Stimulated activated naive CD8-positive, alpha-beta T cell treated with anti-CD3 and anti-CD28 coated beads, Interleukin-15, Interleukin-2, amounts not matched to agents 100 U/mL and 50 U/mL, for 24 hours (primary cell): ENCODE results near the gene PRR3.

ENCODE experiments used
- ATAC-seq: fragments of 150-1000 bp; cut with Tn5 transposase; one replicate; pipeline ENCODE4 v1.10.0; 2021
- DNase-seq: peaks from one replicate; pipeline ENCODE4 v3.0.0; 2021

The PRR3 gene

DNA sequence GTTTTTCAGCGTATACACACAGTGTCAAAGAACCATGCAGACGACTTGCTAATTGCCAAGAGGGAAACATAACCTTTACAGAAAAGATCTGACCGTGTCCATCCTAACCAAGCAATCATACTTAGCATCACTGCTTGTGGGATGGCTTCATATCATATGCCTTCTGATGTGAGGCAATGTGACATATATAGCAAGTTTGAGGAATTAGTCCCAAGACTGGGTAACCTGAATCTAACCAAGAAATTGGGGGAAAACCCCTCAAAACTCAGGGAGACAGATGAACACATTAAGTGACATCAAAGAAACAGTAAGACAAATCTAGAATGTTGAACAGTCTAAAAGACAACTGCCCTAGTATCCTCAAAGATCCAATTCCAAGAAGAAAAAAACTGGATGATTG, 19.2 kb upstream of the PRR3 start:
- DNase-seq (no peak), ATAC-seq (no peak)

DNA sequence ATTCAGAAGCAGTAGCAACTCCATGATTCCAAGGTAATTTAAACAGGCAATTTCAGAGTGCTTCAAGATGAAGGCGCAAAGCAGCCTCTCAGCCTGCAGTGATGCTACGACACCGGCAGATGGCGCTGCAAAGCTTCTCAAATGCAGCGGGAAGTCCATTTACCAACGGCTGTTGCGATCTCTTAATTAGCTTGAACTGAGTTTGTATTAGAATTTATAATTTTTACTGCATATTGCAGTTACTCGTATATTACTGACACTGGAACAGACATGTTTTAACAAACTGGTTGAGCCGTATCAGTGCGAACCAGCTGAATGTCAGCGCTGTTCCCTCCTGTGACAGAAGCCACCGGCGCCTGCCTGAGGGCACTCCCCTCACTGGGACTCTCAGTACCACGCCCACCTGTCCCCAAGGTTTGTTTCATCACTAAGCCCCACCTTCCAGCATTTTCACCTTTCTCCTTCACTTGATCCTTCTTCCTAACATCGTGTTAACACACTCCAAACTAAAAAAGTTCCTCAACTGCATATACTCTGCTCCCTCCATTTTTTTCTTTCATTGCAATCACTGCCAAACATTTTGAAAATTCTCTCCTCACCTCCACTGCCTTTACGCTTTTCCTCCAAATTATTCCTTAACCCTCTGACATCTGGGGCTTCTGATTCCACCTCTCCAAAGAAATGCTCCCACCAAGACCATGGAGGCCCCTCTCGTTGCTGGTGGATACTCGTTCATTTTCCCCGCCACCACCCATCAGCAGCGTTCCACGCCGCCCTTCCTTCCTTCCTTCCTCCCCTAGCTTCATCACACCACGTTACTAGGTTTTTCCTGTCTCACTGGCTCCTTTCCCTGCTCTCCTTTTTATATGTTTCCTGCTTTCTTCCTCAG, 15.3 kb upstream of the PRR3 start:
- DNase-seq: peak; percentile 83
- ATAC-seq: peak; percentile 78

DNA sequence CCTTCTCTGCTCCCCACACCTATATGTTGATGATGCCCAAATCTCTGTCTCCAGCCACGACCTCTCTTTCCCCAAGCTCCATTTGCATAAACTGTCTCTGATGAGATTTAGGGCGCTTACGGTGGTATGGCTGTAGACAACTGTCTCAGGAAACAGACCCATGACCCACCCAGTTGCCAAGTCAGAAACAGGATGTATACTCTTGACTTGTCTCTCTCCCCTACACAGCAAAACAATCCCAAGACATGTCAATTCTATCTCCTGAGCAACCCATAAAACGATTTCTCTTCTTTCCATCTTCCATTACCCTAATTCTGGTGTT, 14.7 kb upstream of the PRR3 start:
- no peak for DNase-seq
- ATAC-seq: no peak

DNA sequence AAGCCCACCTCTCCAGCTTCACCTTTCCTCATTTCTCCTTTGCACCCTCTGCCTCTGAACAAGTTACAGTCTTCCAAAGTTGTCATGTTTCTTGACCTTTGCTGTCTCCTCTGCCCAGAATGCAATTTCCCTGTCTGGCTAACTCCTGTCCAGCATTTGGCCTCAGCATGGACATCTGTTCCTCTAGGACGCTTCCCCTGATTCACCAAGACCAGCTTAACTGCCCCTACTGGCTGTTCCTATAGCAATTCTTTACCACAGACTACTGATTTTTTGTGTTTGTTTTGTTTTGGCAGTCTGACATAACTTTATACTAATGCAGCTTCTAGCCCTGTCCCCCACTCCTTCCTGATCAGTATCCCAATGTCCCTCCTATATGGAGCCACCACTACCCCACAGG, 14.2 kb upstream of the PRR3 start:
- ATAC-seq (no peak), DNase-seq (no peak)

DNA sequence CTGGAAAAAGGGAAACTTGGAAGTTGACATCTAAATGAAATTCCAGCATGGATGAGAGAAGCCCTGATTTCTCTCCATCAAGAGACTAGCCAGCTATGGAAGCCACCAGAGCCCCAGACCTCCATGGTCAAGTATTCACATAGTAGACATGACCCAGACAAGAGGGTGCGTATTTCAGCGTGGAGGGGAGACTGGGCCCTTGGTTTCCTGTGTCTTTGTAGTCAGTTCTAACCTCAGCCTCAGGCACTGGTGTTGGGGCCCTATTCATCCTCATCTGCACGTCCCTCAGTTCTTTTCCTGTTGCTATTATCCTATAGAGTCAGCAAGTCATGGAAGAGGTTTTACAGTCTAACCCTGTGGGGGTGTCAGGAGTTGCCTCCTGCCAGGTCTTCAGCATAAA, 13.3 kb upstream of the PRR3 start:
- DNase-seq (no peak), ATAC-seq (no peak)

DNA sequence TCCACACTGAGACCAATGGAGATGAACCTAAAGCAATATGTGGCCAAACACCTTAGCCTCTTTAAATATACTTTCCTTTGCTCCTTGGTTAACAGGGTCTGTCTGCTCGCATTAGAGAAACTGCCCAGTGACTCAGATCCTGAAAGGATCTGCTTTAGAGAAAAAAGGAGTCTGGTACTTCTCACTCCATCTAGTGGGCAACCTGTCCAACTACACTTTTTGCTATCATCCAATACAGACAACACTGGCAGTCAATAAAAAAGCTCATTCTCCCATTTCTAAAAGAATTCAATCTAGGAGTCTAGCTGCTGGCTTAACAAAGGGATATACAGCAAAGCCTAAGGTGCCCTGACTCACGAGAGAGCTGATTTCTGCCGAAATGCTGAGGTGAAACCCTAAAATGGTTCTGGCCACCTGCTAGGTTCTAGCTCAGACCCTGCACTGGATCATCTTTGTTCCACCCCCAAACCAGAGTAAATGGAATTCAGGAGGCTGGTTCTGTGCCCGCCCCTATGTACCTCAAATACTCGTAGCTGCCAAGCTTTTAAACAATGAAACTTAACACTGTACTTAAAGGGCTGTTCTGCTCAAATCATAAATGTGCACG, 12.3 kb upstream of the PRR3 start:
- ATAC-seq: peak; percentile 72
- DNase-seq: no peak

DNA sequence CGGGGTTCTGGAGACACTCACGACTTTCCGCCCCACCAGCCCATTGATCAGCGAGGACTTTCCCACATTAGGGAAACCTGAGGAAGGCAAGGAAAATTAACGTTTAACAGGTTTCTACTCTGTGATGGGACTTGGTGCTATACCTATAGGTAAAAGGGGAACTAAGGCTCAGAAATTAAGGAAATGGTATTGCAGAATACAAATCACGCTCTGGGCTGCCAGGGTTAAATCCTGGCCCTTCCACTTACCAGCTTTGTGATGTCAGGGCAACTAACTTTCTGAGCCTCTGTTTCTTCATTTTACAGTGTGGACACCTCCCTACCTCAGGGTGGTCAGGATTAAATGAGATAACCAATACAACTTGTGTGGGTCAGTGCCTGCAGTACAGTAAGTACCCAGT, 9.6 kb upstream of the PRR3 start:
- no peak for DNase-seq
- ATAC-seq: no peak

DNA sequence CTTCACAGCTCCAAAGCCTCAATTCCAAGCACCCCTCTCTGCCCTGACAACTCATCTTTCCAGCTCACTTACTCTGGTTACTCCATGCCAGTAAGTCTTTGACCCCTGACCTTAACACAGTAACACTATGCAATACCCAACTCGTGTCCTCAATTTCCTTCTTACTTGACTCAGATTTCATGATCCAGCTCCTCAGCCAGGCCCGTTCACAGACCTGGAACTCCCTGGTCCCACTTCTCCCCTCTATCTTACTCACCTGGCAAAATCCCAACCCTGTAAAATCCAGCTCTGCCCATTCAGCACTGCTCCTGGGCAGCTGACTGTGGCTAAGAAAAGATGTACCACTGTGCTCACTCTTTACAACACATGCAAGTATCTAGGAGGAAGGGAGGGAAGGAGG, 8.7 kb upstream of the PRR3 start:
- no peak for DNase-seq

DNA sequence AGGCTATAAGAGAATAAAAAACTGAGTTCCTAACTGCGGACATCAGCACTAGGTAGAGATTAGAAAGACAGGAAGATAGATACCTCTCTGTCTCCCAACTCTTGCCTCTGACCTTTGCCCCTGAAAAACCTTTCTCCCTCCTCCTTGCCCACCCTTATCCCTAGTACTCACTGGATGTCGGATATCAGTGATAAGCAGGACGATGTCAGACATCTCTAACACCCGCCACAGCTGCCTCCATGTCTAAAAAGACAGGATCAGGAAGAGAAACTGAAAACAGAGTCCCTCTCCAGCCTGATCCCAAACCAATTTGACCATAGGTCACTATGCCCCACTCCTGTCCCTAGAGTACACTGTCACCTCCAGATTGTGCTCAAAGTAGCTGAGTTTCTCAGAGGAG, 2.7 kb upstream of the PRR3 start:
- ATAC-seq (no peak), DNase-seq (no peak)

More for the DNA sequence above, 8.7 kb upstream of the PRR3 start:
- ATAC-seq: no peak

DNA sequence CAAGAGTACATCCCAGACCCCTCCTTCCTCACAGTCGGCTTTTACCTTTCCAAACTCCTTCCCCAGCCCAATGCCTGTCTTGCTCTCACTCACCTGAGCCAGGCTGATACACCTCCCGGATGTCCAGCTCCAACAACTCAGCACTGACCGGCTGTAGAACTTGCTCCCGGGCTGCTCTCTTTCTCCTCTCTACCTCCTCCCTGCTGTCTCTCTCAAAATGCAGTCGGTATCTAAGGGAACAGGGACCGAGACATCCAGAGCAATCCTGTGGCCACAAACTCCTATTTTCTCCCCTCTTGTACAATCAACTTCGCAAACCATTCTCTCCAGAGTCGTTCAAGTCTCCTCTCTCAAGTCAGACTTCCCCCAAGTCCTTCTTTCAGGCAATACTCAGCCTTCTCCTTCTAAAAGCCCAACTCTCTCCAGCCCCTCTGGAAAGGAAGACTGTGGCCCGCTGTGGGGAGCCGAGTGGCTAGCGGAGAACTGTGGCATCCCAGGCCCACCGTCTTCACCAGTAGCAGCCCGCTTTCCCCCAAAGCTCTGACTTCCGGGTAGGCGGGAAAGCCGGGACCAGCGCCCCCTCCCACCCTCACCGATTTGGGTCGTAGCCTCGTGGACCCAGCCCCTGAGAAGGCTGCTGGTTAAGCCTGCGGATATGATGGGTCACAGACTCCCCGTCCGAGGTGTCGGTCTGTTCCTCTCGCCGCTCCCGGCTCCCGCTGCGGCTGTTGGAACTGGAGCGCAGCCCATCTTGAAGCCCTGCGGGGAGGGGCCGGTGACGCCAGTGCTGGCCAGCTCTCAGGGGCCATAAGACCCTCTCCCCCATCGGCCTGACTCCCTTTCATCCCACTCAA, 1.9 kb upstream of the PRR3 start:
- ATAC-seq (no peak), DNase-seq (no peak)

DNA sequence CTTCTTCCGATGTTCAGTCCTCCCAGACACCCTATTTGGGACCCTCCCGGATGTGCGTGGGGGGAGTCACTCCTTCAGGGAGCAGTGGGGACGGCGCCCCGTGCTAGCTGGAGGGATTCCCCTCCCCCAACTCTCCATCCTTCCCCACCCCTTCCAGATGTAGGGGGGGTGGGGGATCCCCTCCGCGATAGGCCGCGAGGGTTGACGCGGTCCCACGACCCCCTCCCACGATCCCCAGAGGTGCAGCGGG, 1.4 kb upstream of the PRR3 start:
- DNase-seq (no peak), ATAC-seq (no peak)

DNA sequence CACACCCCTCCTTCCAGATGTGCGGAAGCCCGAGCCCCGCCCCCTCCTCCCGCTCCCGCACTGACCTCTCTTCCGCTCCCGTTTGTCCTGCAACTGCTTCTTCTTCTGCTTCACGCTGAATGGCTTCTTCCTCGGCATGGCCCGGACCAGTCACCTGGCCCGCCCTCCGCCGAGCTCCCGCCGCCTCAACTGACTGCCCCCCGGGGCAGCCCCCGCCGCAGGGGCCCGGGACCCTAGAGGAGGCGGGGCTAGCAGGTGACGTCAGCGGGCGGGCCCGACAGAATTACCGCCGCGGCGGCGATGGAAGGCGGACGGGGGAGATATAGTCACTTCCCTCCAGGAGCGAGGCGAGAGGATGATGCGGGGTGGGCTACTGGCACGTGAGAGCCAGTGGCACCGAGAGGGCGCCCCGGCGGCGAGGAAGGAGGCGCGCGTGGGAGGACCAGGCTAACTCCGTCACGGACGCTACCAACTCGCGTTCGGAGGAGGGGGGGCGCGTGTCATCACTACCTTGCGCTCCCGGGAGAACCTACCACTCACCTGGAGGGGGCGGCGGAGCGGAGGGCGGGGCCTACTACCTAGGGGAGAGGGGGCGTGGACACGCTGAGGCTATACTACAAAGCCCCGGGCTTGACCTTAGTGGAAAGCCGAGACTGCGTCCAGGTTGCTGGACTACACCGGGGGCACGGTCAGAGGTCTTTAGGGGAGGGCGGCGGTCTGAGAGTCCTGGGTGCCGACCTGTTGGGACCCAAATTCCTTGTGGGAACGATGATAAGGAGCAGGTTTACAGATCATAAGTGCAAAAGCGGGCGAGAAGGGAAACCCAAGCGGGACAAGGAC, 809 bp upstream of the PRR3 start, which contains the start of gene GNL1:
GNL1 (minus strand) TSS at position 424 of the 840 bp plus-strand sequence; CDS start at position 138, 286 bp downstream.
- peak; percentile 91 for ATAC-seq
- DNase-seq: peak; percentile 99

DNA sequence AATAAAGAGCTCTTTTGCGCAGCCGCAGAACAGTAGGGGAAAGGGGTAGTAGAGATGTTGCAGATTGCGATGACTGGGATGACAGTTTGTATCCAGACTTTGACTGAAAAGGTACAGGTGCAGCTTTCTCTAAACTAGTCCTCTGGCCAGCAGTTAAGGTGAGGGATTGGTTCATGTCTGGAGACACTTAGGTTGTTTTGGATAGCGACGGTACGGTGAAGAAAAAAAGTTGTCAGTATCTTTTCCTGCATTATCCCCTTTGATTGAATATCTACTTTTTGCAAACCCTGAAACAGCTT, 537 bp downstream of the PRR3 start:
- ATAC-seq: no peak
- DNase-seq: no peak

DNA sequence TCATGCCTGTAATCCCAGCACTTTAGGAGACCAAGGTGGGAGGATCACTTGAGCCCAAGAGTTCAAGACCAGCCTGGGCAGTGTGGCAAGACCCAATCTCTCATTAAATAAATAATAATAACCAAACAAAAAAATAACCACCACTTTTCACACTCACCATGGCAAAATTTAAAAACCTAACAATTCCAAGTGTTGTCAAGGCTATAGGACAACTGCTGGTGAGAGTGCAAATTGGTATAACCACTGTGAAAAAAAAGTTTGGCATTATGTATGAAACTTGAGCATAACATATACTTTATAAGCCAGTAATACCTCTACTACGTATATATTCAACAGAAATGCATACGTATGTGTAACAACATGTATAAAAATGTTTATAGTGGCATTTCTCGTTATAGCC, 3.8 kb downstream of the PRR3 start:
- DNase-seq (no peak), ATAC-seq (no peak)

DNA sequence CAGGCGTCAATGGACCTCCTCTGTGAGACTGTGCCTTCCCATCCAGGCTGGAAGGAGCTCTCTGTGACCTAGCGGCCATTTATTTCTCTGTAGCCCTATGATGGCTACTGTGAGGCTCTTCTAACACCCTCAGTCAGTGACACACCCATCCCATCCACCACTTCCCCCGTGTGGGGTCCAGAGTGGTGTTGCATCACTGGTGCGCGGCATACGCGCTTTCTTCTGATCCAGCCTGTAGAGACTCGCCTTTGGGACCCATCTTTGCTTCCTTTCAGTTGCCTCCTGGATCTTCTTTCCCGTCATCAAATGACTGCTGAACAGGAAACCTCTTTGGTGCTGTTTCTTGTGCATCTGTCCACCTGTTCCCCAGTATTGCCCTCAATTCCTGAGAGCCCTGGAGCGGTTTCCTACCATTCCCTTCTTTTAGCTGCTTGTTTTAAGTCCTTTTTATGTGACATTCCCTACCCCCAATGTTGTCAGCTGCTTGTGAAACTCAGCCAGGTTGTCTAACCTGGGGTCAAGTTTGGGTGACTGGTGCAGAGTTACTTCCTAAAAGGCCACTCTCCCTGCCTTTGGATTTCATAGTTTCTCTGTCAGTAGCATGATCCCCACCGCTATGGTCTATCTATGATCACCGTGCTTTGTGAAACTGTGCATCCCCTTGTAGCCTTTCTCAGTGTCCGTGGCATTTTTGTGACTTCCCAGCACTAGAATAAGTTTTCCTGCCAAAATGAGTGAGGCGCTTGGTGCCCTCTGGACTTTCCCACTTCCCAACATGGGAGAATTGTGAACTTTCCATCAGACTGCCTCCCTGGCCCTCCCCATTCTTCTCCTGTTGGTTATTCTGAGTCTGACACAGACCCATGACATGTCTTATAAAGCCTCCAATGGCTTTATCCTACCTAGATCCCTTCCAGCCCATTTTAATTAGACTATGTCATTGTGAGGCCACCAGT, 5.7 kb downstream of the PRR3 start:
- no peak for DNase-seq
- no peak for ATAC-seq

DNA sequence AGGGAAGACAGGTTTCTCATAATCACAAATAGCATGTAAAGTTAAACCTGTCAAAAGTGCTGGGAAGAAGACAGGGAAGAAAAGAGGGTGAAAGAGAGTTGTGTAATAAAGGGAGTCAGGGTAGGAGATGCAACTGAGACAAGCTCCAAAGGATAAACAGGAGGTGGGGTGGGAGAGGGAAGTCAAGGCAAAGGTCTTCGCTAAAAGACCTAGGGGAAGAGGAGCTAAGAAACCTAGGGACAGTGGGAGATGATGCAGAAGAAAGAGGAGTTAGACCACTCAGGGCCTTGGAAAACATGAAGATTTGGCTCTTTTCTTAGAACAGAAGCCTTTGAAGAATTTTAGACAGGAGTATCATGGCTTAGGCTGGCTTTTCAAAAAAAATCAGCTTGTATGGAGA, 7.0 kb downstream of the PRR3 start:
- no peak for ATAC-seq
- no peak for DNase-seq

DNA sequence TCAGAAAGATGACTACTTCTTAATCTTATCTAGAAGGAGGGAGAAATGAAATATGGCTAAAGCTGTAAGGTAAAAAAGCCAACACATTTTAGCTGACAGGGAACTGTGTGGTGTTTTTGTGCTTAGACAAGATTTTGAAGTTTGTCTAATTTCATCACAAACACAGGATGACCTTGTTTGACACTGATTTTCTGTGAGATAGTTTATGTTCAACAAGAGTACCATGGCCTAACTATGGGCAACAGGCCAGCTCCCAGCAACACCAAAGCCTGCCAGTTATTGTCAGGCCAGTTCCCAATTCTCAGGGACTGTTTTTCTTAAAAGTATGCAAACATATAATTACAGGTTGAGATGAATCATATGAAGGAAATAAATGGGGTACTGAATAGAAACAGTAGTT, 8.7 kb downstream of the PRR3 start:
- ATAC-seq (no peak), DNase-seq (no peak)

DNA sequence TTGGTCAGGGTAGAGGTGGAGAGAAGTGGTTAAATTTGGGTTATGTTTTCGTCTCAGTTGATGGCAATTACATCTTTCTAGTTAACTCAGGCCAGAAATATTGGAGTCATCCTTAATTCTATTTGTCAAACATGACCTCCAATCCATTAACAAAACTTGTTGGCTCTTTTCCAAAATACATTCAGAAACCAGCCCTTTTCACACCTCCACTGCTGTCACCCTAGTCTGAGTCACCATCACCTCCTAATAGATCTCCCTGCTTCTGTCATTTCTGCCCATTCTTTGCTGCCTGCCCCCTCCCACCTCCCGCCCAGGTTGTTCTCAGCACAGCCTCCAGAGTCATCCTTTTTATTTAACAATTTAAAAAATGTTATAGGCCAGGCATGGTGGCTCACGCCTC, 11.2 kb downstream of the PRR3 start:
- peak; percentile 59 for ATAC-seq
- DNase-seq: peak; percentile 44

DNA sequence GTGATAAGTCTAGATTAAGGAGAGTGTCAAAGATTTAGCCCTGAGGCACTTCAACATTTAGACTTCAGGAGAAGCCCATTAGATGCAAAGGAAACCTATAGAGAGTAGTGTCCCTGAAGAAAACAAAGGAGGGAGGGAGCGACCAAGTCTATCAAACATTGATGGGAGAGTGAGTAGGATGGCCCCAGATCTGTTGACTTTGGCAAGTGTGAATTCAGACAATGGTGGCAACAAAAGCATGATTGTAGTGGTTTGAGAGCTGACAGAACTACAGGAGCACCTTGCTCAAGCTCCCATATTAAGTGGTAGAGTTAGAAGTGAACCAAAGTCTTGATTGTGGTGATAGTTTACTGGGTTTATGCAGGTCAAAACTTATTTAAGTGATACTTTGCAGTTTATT, 13.2 kb downstream of the PRR3 start:
- no peak for DNase-seq
- ATAC-seq: no peak

DNA sequence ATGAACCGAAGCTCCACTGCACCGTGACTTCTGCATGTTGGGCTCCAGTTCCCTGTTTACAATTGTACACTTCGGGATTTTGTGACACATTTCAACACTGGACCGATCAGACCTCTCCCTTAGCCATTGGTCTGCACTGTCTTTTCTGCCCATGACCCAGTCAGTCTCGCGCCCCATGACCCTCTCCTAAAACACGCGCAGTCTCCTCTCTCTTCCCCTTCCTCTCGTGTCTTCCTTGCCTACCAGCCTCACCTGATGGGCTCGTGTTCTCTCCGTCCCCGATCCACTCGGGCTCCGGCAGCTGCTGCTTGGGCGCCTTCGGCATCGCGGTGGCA, 13.6 kb downstream of the PRR3 start:
- ATAC-seq (no peak), DNase-seq (no peak)

DNA sequence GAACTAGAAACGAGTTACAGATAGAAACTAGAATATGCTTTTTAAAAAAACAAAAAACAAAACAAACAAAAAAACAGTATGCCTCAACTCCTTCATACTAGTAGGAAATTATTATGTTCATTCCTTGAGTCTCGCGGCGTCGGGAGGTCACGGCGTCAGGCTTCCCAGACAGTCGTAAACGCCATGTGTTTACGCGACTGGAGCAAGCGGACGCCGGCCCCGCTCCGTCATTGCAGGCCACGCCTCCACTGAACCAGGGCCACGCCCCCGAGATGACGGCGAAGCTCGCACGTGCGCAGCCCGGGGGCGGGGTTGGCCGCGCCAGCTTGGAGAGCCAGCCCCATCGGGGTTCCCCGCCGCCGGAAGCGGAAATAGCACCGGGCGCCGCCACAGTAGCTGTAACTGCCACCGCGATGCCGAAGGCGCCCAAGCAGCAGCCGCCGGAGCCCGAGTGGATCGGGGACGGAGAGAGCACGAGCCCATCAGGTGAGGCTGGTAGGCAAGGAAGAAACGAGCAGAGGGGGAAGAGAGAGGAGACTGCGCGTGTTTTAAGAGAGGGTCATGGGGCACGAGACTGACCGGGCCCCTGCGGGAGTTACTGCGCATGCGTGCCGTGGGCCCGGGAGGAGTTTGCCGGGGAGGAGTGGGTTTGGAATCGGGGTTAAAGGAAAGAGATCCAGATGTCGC, 14.1 kb downstream of the PRR3 start, which contains the start of gene ABCF1:
ABCF1 (plus strand) TSS at position 368 of the 687 bp plus-strand sequence; CDS start at position 414, 46 bp downstream.
- DNase-seq: peak; percentile 100
- peak; percentile 93 for ATAC-seq
